MM.1S (cell line): Measurements from ENCODE around the gene PI4KB.

Source experiments
- DNase-seq: peaks from one replicate; pipeline ENCODE4 v3.0.0-alpha.2; 2015
- H2AFZ ChIP-seq: fragments of 300-600 bp; sonication (generic); 2 replicates; pipeline ENCODE4 v1.6.0; 2016; ENCODE audit warnings: antibody characterized with exemption, low read length
- H3F3A ChIP-seq: fragments of 300-600 bp; sonication (generic); 2 replicates; pipeline ENCODE4 v1.6.1; 2016; ENCODE audit warnings: mild to moderate bottlenecking, antibody characterized with exemption, low read length, moderate library complexity, mixed read lengths; ENCODE audit not compliant: insufficient read depth
- H3K27ac ChIP-seq: fragments of 300-600 bp; sonication (generic); 2 replicates; pipeline ENCODE4 v1.5.1; 2016; ENCODE audit warnings: mild to moderate bottlenecking, low read length
- H3K27me3 ChIP-seq: fragments of 300-600 bp; sonication (generic); replicated peaks from 2 replicates; pipeline ENCODE4 v1.6.0; 2016; ENCODE audit warnings: low read length; ENCODE audit not compliant: insufficient read depth
- H3K36me3 ChIP-seq: fragments of 300-600 bp; sonication (generic); replicated peaks from 2 replicates; pipeline ENCODE4 v1.6.1; 2016; ENCODE audit warnings: mild to moderate bottlenecking, low read length, mixed read lengths; ENCODE audit not compliant: insufficient read depth
- H3K4me1 ChIP-seq: fragments of 300-600 bp; sonication (generic); 2 replicates; pipeline ENCODE4 v1.6.1; 2016; ENCODE audit warnings: low read length, mixed read lengths
- H3K4me2 ChIP-seq: fragments of 300-600 bp; sonication (generic); 2 replicates; pipeline ENCODE4 v1.6.0; 2016; ENCODE audit warnings: low read depth, low read length
- H3K4me3 ChIP-seq: fragments of 300-600 bp; sonication (generic); 2 replicates; pipeline ENCODE4 v1.5.1; 2016; ENCODE audit warnings: low read length, mixed read lengths
- H3K79me2 ChIP-seq: fragments of 300-600 bp; sonication (generic); 2 replicates; pipeline ENCODE4 v1.6.1; 2016; ENCODE audit warnings: mixed run types, low read length, mixed read lengths
- H3K9ac ChIP-seq: fragments of 300-600 bp; sonication (generic); 2 replicates; pipeline ENCODE4 v1.6.1; 2016; ENCODE audit warnings: low read length, mixed read lengths
- H3K9me2 ChIP-seq: fragments of 300-600 bp; sonication (generic); replicated peaks from 2 replicates; pipeline ENCODE4 v1.6.1; 2016; ENCODE audit warnings: mild to moderate bottlenecking, low read length, mixed read lengths; ENCODE audit not compliant: insufficient read depth
- H3K9me3 ChIP-seq: fragments of 300-600 bp; sonication (generic); replicated peaks from 2 replicates; pipeline ENCODE4 v1.6.1; 2016; ENCODE audit warnings: mild to moderate bottlenecking, low read length, mixed read lengths; ENCODE audit not compliant: insufficient read depth
- H4K20me1 ChIP-seq: fragments of 300-600 bp; sonication (generic); 2 replicates; pipeline ENCODE4 v1.6.1; 2016; ENCODE audit warnings: mild to moderate bottlenecking, low read length, moderate library complexity, mixed read lengths; ENCODE audit not compliant: insufficient read depth
- EZH2 ChIP-seq: fragments of 300-600 bp; sonication (generic); optimal IDR thresholded peaks from 2 replicates; pipeline ENCODE3; 2017; ENCODE audit warnings: low read depth, mild to moderate bottlenecking, antibody characterized with exemption, low read length, mixed read lengths
- EZH2phosphoT487 ChIP-seq: fragments of 300-600 bp; sonication (generic); IDR thresholded peaks from 2 replicates; pipeline ENCODE4 v1.6.1; 2018; ENCODE audit warnings: antibody characterized with exemption, low read length
- TF ChIP-seq, protein P1 (sequence below): fragments of 300-600 bp; sonication (generic); IDR thresholded peaks from 2 replicates; pipeline ENCODE4 v1.5.1; 2016; ENCODE audit warnings: antibody characterized with exemption, low read length, mixed read lengths

Gene PI4KB

DNA sequence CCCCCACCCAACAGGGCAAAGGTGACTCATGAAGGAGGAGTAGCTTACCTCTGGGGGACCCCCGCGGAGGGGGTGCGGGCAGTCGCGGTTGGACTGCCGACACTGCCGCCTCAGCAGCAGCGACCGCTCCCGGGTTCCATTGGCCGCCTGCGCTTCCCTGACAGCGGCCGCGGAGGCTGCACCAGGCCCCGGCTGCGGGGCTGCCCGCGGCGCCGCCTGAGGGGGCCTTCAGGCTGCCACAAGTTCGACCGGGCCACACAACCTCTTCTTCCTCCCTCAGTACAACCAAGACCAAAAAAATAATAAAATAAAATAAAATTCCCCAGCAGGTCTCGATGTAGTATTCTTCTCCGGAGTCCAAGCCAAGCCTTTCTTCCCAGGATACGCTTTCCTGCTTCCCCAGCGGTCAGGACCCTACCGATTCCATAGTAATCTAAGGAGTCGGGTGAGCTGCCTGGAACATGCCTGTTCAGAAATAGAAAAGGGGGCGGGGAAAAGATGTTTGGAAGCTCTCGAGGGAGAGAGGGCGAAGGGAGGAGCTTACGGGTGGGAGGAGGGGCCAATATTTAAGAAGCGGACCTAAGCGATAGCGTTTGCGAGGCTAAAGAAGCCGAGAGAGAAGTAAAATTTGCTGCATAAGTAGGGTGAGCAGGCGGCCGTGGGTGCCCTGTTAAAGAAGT lies at the start of gene PI4KB:
Gene PI4KB, minus strand, starts transcription at position 194 of the 680 bp plus-strand sequence. CDS start 10,935 bp downstream, outside the sequence.
- Histone ChIP-seq H2AFZ (peak within 1 kb of the TSS; percentile 82), H3K9me2 (no peaks in the 10 kb centered on the region), H3K9me3 (no peaks in the 10 kb centered on the region), H3K4me2 (peak within 1 kb of the TSS; percentile 89), H3K27me3 (no peaks in the 10 kb centered on the region), H3K36me3 (no peaks in the 10 kb centered on the region; the same call in 1 of the 2 replicates), H3K4me3 (peak within 1 kb of the TSS; percentile 87), H3K9ac (peak within 1 kb of the TSS; percentile 85), H3K27ac (peak within 1 kb of the TSS; percentile 83), H3F3A (peaks cover 6% of the 10 kb centered on the region; the same call in 1 of the 2 replicates), H3K79me2 (peaks cover 42% of the 10 kb centered on the region), H3K4me1 (peaks cover 18% of the 10 kb centered on the region), H4K20me1 (no peaks in the 10 kb centered on the region)
- peak; percentile 99 for DNase-seq
- TF ChIP-seq, protein P1, sequence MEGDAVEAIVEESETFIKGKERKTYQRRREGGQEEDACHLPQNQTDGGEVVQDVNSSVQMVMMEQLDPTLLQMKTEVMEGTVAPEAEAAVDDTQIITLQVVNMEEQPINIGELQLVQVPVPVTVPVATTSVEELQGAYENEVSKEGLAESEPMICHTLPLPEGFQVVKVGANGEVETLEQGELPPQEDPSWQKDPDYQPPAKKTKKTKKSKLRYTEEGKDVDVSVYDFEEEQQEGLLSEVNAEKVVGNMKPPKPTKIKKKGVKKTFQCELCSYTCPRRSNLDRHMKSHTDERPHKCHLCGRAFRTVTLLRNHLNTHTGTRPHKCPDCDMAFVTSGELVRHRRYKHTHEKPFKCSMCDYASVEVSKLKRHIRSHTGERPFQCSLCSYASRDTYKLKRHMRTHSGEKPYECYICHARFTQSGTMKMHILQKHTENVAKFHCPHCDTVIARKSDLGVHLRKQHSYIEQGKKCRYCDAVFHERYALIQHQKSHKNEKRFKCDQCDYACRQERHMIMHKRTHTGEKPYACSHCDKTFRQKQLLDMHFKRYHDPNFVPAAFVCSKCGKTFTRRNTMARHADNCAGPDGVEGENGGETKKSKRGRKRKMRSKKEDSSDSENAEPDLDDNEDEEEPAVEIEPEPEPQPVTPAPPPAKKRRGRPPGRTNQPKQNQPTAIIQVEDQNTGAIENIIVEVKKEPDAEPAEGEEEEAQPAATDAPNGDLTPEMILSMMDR = no peak
- TF ChIP-seq EZH2 (no peak), EZH2phosphoT487 (no peak)

DNA sequence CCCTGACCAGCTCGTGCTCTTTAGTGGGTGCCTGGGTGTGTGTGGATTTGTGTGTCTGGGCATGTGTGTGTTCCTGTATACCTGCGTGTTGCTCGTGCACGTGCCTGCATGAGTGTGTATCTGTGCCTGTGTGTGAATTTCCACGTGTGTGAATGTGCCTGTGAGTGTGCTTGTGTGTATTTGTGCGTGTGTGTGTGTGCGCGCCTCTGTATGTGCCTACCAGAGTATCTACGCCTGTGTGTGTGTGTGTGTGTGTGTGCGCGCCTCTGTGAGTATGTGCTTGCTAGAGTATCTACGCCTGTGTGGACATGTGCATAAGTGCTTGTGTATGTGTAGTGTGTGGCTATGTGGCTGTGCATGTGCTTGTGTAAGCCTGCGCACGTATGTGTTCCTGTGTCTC lies 46.0 kb upstream of the PI4KB start:
- Histone ChIP-seq H3K79me2 (no peaks in the 10 kb centered on the region), H3K27ac (no peak overlapping the region), H3K9ac (no peak overlapping the region), H3K4me3 (no peak overlapping the region), H4K20me1 (no peaks in the 10 kb centered on the region), H3F3A (no peaks in the 10 kb centered on the region), H3K36me3 (no peaks in the 10 kb centered on the region), H2AFZ (no peak overlapping the region), H3K9me3 (no peaks in the 10 kb centered on the region), H3K27me3 (no peaks in the 10 kb centered on the region), H3K4me2 (no peak overlapping the region), H3K4me1 (no peaks in the 10 kb centered on the region), H3K9me2 (no peaks in the 10 kb centered on the region)
- DNase-seq = no peak
- TF ChIP-seq EZH2phosphoT487 (no peak), EZH2 (no peak)
- TF ChIP-seq, protein P1 = no peak

DNA sequence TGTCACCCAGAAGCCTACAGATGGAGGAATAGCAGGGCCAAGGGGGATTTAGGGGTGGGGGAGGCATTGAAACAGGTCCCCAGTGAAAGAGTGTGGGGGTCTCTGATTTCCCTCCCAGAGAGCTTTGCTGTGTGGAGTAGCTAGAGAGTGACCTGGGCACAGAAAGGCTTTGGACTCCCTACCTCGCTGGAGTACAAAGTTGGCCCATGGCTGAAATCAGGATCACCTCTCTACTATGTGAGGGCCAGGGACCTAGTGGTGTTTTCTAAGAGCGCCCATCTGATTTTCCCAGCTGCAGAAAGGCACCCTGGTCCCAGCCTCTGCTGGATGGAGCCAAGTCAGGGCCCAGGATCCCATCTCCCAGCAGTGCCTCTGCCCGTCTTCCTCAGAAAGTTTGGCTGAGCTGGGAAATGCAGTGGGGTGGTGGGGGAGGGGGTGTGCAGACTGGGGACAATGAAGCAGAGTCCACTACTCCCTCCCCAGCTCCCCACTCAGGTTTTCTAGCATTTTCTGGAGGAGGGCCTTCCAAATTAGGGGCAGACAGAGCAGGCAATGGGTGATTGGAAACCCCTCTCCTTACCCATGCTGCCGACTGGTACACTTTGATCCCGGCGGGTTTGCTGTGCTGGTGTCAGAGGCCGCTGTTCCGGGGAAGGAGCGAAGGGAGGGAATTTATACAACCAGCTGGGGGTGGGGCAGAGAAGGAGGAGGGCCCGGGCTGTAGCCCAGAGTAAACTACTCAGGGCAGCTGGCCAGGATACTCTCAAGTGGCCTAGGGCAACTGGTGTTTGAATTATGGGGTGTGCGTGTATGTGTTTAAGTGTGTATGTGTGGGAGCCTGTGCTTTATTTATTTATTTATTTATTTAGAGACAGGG lies 45.1 kb upstream of the PI4KB start, which contains the start of gene SELENBP1:
Gene SELENBP1, minus strand, starts transcription at position 648 of the 877 bp plus-strand sequence. Its CDS starts 64 bp downstream, at position 584.
- no peaks in the 10 kb centered on the region for H3K4me1 ChIP-seq
- H2AFZ ChIP-seq = no peak within 1 kb of the TSS
- no peaks in the 10 kb centered on the region for H3K9me3 ChIP-seq
- H3K4me2 ChIP-seq = no peak within 1 kb of the TSS
- no peaks in the 10 kb centered on the region for H3K79me2 ChIP-seq
- H3K9ac ChIP-seq = no peak within 1 kb of the TSS
- H4K20me1 ChIP-seq = no peaks in the 10 kb centered on the region
- H3K36me3 ChIP-seq = no peaks in the 10 kb centered on the region
- no peak within 1 kb of the TSS for H3K4me3 ChIP-seq
- DNase-seq = no peak
- H3K27me3 ChIP-seq = no peaks in the 10 kb centered on the region
- H3K9me2 ChIP-seq = no peaks in the 10 kb centered on the region
- no peak within 1 kb of the TSS for H3K27ac ChIP-seq
- H3F3A ChIP-seq = no peaks in the 10 kb centered on the region
- TF ChIP-seq EZH2 (no peak), EZH2phosphoT487 (no peak)
